Skin of body (tissue), 2 donors: ENCODE measurements around the gene PUS1. TPM values are rescaled to one million over a fixed set of nuclear protein-coding genes. Genes with fewer than 3 reads are reported as not detected.
"Not testable (repeated sequence)": the region's sequence is repeated elsewhere in the genome, so short reads cannot be mapped to it uniquely, and the experiment has no call there.

ENCODE experiments used
- DNase-seq: peaks from one replicate; lab custom pipeline; 2025; lab: John Stamatoyannopoulos, UW
- total RNA-seq: library from RNA; depleted of rRNA; stranded (reverse); fragments of >200 nt; gene quantifications from one replicate; pipeline ENCODE4 v1.2.3, GENCODE V29; 2014

Gene PUS1
- total RNA-seq = 8.5 TPM

DNA sequence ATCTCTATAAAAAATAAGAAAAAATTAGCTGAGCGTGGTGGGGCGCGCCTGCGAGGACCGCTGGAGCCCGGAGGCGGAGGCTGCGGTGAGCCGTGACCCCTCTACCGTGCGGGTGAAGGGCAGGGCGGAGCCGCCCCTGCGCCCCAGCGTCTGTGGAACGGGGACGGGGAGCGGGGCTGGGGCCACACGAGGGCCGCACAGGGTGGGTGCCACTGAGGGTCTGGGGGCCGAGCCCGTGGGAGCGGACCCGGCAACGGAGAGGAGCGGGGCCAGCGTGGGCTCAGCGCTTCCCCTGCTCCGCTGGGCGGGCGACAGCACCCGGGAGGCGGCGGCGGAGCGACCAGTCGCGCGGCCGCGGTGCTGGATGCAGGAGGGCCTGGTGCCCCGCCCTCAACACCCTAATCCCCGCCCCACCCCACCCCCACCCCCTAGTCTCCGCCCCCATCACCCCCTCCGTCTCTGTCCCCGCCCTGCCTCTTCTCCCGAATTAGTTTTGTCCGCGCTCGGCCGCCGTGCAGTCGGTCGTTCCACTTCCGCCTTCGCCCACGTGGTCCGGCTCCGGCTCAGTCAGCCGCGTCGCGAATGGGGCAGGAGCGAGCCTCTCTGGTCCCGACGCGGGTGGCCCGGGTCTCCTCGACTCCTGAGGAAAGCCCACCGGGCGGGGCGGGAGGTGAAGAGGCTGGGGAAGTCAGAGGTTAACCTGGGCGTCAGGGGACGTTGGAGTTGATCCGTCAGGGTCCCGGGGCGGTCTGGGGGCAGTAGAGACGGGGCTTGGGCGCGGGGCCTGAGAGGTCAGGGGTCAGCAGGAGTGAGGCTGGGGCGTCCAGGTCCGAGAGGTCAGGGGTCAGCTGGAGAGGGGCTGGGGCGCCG, at the start of gene PUS1:
Gene PUS1, plus strand, starts transcription at position 566 of the 870 bp plus-strand sequence. CDS start 447 bp downstream, outside the sequence.
- DNase-seq = peak; percentile 87

DNA sequence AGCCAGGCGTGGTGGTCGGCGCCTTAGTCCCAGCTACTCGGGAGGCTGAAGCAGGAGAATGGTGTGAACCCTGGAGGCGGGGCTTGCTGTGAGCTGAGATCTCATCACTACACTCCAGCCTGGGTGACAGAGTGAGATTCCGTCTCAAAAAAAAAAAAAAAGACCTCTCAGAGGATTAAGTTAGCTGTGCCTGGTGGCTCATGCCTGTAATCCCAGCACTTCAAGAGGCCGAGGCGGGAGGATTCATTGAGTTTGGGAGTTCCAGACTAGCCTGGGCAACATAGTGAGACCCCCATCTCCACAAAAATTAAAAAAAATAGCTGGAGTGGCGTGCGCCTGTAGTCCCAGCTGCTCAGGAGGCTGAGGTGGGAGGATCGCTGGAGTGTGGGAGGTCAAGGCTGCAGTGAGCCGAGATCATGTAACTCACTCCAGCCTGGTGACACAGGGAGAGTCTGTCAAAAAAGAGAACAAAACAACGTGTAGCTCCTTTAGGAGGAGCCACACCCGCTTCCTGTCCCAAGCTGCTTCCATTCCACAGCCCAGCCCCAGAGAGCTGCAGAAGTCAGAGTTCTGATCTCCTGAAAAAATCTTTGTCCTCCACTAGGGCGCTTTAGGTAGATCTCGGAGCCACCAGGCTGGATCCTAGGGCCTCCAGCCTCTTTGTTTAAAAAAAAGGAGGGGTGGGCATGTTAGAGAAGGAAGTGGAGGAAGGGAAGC, 46.1 kb upstream of the PUS1 start:
- no peak for DNase-seq

DNA sequence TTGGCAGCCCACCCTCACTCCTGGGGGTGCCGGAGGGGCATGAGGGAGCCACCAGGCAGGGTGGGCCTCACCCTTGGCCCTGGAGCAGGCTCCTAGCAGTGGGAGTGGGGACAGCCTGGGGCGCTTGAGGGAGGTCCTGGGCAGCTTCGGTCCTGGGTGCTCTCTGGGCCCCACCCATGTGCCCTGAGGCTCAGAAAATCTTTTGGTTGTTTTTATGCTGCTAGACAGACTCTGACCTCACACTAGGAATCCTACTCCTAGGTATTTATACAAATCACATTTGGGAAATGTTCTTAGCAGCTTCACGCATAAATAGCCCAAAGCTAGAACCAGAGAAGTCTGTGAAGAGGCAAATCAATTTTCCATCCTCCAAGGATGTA, 45.6 kb upstream of the PUS1 start:
- no peak for DNase-seq

DNA sequence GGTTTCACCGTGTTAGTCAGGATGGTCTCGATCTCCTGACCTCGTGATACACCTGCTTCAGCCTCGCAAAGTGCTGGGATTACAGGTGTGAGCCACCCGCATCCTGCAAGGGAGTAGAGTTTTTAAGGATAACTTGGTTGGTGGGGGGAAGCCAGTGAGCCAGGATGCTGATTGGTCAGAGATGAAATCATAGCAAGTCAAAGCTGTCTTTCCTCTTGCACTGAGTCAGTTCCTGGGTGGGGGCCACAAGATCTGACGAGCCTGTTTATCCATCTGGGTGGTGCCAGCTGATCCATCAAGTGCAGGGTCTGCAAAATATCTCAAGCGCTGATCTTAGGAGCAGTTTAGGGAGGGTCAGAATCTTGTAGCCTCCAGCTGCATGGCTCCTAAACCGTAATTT, 44.0 kb upstream of the PUS1 start:
- not testable (repeated sequence) for DNase-seq

DNA sequence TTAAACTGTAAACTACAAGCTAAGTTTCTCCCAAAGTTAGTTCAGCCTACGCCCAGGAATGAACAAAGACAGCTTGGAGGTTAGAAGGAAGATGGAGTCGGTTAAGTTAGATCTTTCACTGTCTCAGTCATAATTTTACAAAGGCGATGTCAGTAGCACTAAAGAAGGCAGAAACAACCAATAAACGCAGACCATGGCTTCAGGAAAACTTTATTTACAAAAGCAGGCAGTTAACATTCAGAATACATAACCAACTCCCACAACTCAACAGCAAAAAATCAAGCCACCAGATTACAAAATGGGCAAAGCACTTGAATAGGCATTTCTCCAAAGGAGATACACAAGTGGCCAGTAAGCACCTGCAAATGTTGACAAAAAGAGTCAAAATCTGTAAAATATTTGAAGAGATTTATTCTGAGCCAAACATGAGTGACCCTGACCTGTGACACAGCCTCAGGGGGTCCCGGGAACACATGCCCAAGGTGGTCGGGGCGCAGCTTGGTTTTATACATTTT, 43.5 kb upstream of the PUS1 start:
- DNase-seq = no peak

DNA sequence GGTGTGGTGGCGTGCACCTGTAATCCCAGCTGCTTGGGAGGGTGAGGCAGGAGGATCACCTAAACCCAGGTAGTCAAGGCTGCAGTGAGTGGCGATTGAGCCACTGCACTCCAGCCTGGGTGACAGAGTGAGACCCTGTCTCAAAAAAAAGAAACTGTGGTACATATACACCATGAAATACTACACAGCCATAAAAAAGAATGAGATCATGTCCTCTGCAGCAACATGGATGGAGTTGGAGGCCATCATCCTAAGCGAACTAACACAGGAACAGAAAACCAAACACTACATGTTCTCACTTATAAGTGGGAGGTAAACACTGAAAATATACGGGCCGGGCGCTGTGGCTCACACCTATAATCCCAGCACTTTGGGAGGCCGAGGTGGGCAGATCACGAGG, 37.4 kb upstream of the PUS1 start:
- DNase-seq = not testable (repeated sequence)

DNA sequence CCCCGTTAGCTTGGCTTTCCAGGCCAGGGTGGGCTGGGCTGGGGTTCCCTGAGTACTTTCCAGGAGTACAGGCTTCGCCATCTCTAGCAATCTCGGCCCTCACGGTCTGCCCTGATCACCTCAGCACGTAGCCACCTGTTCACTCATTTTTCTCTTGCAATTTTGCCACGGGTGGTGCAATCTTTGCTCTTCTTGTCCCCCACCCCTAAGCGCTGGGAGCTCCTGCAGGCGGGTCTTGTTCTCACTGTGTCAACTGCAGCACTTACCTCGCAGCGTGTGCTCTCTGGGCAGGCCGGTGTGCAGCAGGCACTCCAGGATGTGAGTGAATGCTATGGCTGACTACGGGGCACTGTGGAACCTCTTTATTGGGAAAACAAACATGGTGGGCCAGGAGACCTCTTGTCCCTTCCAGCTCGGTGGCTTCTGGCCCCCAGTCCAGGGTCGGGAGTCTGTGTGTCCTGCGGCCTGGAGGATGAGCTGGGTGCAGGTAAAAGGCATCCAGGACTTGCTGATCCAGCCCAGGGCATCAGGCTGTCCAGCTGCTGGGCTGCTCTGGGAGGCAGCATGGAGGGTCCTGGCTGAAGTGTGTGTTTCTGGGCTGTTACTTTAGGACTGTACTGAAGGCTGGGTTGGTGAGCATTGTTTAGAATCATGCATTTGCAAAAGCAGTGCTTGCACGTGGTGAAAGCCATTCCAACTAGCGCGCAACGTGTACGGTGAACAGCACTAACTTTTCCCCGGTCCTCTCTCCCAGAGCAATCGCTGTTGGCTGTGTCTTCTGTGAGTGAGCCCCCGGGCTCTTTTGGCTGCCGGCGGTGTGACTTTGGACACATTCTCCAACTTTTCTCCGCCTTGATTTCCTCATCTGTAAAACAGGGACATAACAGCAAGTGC, 36.1 kb upstream of the PUS1 start:
- no peak for DNase-seq

DNA sequence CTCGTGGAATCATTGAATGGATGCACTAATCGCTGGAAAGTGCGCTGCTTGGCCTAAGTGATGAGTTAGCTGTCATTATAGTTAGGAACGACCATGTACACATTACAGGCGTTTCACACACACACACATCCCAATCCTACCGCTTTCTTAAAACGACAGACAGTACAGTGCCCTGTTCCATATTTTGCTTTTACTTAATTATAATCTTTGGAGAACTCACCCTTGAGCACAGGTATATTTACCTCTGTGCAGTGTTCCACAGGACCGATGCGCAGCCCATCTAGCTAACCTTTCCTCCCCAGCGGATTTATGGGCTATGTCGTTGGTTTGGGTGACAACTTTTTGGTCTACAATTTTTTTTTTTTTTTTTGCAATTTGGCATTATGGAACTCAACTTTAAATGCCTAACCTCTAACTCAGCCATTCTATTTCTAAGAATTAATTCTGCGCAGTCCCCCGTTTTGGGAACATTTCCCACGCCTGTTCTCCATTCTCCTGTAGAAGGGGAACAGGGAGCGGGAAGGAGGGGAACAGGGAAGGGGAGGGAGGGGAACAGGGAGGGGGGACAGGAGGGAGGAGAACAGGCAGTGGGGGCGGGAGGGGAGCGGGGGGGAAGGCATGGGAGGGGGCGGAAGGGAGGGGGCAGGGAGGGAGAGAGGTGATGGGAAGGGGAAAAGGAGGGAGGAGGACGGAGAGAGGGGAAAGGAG, 35.3 kb upstream of the PUS1 start:
- DNase-seq = no peak

DNA sequence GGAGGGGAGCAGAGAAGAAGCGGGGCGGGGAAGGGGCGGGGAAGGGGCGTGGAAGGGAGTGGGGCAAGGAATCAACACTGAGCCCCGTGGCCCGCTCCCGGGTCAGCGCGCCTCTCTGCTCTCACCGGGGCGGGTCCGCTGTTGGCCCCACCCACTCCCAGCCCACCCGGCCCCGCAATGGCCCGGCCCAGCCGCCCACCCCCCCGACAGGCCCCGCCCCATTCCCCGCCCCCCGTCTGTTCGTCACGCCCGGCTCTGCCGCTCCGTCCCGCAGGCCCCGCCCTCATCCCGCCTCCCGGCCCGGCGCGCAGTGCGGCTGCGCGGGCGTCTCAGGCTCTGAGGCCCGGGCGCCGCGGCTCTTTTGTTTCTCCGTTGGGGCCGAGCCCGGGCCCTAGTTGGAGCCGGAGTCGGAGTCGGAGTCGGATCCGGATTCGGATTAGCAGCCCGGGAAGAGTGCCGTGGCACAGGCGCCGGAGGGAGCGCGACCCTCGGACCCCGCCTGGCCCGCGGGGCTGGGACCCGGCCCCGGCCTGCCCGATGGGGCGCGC, 34.7 kb upstream of the PUS1 start, which contains the start of gene ULK1:
Gene ULK1, plus strand, starts transcription at position 310 of the 548 bp plus-strand sequence. CDS start 380 bp downstream, outside the sequence.
- peak; percentile 93 for DNase-seq

DNA sequence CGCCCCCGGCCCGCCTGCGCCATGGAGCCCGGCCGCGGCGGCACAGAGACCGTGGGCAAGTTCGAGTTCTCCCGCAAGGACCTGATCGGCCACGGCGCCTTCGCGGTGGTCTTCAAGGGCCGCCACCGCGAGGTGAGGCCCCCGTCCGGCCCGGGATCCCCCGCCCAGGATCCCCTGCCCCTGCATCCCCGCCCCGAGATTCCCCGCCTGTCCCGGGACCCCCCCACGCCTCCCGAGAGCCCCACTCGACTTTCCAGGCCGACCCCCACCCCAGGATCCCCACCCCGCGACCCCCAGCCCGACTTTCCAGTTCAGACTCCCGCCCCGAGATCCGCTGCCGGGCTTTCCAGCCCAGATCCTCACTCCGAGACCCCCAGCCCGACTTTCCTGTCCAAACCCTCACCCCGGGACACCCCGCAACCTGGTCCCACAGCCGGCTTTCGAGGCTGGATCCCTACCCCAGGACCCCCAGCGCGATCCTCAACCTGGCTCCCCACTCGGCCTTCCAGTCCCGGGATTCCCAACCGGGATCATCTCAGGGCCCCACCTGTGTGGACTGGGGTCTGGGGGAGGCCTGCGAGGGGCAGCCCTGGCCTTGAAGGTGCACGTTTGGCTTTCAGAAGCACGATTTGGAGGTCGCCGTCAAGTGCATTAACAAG, 34.0 kb upstream of the PUS1 start:
- DNase-seq = no peak

DNA sequence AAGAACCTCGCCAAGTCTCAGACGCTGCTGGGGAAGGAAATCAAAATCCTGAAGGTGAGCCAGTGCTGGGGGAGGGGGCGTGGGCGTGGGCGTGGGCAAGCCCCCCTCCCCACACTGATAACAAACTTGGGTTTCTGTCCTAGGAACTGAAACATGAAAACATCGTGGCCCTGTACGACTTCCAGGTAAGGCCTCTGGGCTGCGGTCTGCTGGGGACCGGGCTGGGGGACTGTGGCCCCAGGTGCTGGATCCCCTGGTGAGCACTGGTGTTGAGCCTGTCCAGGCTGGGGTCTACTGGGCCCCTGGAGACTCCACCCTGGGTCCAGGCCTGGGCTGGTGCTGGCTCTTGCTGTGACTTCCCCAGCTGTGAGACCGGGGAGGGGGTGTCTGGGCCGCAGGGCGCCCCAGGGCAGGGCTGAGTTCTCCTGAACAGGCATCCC, 33.4 kb upstream of the PUS1 start:
- DNase-seq = no peak

DNA sequence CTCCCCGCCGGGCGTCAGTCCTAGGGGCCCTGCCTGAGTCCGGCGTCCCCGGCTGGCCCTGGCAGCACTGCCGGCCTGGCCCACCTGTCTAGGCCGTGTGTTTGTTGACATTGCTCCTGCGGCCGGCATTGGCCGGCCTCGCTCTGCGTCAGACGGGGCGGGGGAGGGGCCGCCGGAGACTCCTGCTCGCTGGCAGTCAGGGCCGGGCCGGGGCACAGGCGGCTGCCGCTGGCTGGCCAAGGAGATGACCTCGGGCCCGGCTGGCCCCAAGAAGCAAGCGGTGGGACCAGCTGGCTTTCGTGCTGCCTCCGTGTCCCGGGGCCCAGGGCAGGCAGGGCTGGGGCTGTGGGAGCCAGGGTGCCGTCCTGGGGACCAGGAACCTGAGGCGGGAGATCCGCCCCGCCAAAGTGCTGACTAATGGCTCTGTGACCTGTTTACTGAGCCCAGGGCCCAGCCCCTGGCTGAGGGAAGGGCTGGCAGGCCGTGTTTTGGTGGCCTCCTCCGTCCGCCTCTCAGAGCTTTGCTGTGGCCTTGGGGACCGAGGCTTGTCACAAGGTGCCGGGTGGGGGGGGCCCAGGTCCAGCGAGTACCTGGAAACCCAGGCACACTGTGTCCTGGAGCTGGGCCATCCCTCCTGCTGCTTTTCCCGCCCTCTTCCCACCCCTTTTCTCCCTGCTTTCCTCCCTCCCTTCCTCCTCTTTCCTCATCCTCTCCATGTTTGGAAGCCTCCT, 32.8 kb upstream of the PUS1 start:
- peak; percentile 38 for DNase-seq

DNA sequence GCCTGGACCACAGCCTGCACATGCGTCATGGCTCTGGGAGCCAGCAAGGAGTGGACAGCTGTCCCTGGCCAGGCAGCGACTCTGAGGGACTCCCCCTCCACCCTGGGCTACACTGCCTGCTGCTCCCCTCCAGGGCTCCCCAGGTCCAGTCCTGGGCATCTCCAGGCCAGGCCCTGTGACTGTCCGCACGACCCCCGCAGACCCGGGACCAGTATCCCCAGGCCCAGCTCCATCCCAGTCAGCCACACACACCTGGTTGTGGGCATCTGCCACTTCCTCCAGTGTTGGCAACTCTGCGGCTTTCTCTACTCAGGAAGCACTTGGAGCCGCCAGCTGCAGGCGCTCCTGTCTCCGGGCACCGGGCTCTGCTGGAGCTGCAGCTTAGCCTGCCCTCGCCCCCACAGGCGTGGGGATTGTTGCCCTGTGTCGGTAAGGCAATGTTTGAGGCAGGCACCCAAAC, 32.2 kb upstream of the PUS1 start:
- no peak for DNase-seq

DNA sequence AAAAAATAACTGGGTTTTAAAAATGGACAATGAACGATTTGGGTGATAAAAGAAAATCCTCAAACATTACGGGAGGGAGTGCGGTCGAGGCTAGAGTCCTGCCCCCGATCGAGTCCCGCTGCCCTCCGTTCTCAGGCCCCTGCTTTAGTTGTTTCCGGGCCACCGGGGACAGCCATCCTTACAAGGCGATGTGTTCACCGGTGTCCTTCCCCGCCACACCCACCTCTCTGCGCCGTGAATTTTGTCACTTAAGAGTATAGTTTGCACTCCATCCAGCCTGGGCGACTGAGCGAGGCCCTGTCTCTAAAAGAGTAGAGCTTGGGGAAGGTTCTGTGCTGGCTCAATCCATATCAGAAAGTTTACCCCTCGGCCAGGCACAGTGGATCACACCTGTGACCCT, 31.8 kb upstream of the PUS1 start:
- no peak for DNase-seq

DNA sequence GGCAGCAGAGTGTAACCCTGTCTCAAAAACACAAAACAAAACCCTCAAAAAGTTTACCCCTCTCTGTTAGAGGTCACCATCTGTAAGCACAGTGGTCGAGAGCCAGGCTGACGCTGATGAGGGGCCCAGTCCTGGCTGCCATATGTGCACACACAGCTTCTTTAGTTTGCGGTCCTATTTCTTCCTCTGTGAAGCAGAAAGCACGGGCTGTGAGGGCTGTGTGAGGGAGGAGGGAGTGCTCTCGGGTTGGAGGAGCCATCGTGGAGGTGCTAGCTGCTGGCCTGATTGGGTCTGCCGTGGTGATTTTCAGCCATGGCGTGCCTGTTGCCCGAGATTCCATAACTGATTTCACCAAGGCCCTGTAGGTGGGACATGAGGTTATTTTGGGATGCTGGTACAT, 31.2 kb upstream of the PUS1 start:
- peak; percentile 38 for DNase-seq

DNA sequence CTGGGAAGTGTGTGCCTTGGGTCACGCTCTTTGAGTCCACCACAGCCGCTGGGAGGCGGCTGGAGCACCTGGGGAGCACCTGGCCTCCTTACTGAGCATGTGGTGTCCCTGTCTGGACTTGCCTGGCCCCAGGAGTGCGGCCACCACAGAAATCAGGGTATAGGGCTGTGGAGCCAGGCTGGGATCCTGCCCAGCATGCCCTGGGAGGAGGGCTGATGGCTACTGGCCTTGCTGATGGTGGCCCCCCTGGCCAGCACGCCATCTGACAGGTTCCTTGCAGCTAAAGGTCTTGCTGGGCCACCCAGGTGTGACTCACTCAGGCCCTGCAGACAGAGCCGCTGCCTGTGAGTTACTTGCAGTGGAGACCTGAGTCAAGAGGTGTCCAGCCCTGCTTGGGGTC, 28.7 kb upstream of the PUS1 start:
- DNase-seq = no peak

DNA sequence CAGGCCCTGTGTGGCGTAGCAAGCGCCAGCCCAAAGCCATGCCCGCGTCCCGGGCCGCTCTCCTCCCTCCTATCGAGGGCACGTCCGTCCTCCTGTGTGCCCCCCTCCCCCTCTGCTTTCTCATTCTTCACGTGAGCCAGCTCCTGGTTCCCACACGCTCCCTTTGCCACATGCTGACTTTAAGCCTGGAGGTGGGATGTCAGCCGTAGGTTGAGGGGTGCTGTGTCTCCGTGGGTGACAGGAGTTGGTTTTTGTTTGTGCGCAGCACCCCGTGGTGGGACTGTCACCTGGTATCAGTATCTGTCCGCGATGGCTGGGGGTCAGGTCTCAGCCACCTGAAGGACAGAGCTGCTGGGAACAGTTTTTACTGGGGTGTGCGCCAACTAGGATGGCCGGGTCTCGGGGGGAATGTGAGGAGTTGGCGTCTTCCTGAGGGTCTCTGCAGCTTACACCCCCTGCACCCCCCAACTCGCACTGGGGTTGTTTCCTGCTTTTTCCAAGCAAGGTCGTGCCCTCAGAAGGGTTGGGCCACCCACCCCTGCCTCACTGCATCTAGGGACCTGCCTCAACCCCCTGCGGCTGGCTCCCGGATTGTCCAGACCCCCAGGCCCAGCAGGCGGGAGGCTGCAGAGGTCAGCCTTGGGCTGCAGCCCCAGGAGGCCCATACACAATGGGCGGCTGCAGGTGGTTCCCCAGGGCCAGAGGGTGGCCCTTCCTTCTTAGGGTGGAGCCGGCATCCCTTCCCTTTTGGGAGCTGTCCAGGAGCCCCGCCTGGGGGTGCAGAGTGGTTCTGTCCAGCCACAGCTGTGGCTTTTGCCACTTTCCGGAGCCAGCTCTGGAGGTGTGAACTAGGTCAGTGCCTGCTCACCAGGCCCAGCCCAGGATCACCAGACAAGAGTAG, 27.4 kb upstream of the PUS1 start:
- DNase-seq = no peak
